GM18502 (cell line): Measurements from ENCODE around the gene TTLL10.
A peak's percentile ranks its signal among the peaks of the same experiment; 100 is the strongest.

ENCODE experiments used
- ATAC-seq: cut with Tn5 transposase; IDR thresholded peaks from one replicate; pipeline ENCODE4 v1.9.1; 2021; ENCODE audit warnings: mild to moderate bottlenecking; ENCODE audit not compliant: unreplicated experiment, poor library complexity

The TTLL10 gene, protein sequence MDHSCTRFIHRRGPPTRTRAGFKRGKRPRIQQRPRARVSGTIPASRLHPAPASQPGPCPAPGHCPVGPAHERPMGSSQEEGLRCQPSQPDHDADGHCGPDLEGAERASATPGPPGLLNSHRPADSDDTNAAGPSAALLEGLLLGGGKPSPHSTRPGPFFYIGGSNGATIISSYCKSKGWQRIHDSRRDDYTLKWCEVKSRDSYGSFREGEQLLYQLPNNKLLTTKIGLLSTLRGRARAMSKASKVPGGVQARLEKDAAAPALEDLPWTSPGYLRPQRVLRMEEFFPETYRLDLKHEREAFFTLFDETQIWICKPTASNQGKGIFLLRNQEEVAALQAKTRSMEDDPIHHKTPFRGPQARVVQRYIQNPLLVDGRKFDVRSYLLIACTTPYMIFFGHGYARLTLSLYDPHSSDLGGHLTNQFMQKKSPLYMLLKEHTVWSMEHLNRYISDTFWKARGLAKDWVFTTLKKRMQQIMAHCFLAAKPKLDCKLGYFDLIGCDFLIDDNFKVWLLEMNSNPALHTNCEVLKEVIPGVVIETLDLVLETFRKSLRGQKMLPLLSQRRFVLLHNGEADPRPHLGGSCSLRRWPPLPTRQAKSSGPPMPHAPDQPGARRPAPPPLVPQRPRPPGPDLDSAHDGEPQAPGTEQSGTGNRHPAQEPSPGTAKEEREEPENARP

DNA sequence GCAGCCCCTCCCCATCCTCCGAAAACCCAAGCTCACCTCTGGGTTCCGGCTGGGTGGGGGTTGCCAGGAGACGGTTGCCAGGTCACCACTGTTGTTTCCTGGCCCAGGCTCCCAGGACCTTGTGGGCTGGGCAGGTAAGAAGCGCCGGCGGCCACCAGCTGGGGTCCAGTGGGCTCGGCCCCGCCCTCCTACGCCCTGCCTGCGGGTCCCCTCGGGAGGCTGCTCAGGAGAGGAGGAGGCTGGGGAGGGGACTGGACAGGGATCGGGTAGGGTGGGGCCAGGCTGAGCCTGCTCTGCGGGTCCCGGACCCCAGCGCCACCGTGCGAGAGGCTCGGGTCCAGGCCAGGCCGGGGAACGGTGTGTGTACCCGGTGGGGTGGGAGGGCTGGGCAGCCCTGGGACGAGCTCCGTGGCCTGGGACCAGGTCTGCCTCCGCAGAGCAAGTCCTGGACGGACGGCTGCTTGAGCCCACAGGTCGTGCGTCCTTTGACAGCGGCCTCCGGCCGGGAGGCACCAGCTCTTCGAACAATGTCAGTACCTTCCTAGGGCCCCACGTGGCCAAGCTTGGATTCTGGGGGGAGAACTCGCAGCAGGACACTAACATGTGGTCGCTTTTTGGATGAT lies at the start of gene TTLL10:
Gene TTLL10, plus strand, starts transcription at position 88 of the 623 bp plus-strand sequence. CDS start 5,336 bp downstream, outside the sequence.
- no peak for ATAC-seq

DNA sequence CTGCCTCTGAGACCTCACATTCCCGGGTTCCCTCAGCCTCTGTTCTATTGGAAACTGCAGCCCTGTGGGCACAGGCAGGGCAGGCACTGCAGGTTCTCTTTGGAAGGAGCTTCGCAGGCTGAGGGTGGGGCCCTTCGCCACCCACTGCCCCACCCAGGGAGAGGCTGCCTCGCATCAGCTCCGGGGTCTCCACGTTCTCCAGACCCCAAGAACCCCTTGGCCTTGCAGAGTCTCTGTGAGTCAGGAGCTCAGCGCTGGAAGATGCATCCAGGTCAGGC lies 49.2 kb upstream of the TTLL10 start:
- no peak for ATAC-seq

DNA sequence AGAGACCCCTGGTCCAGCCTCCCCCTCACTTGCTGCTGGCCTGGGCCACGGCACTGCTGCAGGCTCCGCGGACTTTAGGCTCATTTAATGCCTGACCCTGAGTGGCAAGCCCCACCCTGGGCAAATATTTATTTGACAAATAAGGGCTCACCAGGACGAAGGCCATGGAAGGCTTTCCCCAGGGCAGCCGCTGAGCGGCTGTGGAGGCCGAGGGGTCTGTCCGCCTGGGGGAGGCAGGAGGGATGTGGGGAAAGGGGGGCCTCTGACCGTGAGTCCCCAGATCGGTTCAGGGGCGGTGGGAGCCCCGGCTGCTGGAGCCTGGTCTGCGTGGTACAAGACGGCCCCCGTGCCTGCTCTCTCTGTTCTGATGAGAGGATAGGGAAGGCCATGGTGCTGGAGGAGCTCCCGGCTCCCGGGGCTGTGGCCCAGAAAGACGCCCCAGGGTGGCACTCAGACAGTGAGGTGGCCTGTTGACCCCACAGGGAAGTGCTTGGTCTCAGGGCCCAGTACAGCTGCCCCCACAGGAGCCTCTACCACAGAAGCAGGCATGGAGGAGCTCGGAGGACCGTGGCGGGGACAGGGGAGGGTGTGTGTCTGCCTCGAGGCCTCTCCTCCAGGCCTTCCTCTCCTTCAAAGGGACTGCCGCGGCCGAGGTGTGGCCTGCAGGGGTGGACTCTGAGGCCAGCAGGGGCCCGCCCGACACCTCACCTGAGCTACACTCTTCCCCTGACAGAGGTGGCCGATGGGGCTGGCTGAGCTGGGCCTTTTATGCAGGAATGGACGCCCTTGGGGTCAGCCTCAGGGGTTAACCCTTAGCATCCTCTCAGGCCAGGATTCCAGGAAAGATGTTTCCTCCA lies 48.7 kb upstream of the TTLL10 start:
- no peak for ATAC-seq

DNA sequence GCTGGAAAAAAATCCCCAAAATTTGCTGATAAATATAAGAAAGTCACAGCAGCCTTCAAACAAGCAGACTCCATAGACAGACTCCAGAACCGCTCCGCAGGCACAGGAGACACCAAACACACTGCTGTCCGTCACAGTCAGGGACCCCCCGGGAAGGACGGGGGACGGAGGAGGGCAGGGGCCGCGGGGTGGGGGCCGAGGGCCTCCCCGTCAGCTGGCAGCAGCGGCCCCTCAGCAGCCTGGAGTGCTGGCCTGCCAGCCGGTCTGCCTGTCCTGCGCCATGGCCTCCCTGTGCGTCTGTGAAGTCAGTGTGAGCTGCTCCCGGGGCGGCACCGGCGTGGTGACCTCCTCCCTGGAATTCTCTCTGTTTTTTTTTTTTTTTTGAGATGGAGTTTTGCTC lies 47.7 kb upstream of the TTLL10 start:
- no peak for ATAC-seq

- no peak for ATAC-seq
These were observed 45.9 kb upstream of the TTLL10 start for GRCh38 chr1:1127551-1128451.

DNA sequence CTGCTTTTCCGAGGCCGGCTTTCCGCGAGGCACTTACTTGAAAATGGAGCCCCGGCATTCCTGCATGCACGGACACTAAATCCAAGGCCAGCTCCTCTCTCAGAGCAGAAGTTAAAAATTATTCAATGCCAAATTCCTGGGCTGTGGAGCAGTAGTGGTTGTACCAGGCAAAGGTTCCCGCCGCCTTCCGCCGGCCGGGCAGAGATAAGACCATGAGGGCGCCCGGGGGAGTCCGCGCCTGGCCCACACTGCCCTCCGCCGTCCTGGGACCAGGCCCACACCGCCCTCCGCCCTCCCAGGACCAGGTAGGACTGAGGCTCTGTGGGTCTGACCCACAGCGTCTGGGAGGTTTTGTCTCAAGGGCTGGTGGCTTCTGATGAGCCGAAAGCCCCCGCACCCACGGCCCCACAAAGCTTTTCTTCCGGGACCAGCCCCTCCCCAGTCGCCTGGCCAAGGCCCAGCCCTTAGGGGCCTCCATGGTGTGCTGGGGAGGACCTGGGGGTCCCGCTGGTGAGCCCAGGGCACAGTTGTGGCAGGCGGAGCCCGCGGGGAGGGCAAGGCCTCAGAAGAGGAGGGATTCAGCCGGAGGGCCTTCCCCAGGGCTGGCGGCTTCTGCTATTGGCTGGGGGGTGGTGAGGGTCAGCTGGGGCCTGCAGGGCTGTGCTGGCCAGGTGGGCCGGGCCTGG lies 45.1 kb upstream of the TTLL10 start:
- ATAC-seq, result no peak

DNA sequence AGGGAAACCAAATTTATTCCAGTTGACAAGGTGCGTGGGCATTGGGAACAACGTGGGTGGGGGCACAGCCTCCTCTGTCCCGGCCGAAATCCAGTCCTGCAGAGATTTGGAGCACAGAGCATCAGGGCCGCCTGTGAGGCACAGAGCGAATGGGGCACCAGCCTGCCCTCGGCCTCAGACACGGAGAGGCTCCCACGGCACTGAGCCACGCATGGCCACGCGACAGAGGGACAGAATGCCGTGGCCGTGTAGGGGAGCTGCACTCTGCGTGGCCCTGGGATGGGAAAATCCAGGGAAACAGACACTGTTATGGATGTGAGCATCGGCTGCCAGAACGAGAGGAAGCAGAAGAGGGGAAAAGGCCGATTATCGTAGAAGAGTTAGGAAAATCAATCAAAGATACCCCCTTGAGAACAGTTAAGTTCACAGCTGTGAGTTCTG lies 44.3 kb upstream of the TTLL10 start:
- no peak for ATAC-seq

DNA sequence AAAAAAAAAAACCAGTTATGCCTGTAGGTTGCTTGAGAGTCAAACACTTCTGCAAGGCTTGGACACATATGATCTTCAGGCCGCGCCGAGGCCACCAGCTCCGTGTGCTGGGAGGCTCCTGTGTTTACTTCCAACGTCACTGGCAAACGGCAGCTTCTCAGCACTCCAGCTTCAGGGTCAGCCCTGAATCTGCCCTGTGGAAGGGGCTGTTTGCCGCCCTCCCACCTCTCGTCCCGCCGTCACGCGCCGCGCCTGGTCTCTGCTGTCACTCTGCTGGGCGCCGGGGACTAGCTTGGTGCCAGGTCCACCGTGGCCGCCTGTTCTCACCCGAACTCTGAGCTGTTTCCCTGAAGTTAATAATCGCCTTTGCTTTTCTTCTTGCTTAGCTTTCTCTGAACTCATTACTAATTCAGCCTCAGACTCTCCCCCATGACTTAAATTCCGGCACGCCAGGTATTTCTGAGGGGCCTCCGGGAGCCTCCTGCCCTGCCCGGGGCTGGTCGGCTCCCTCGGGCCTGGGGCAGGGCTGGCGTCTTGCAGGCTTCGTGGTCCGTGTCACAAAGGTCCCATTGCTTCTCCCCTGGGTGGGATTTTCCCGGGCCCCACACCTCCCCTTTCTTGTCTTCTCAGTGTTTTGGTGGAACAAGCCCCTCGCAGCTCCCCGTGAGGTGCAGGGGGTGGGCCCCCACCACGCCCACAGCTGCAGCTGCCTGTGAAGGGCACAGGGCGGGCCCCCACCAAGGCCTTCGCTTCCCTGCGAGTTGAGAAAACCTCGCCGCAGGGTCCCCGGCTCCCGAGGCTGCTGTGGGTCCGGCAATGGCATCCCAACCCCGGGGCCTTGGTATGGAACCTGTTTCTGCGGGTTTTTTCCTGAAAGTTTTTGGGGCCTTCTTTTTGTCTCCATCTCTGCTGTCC lies 43.2 kb upstream of the TTLL10 start:
- no peak for ATAC-seq

- no peak for ATAC-seq
These were observed 41.4 kb upstream of the TTLL10 start for GRCh38 chr1:1132042-1132950.

- no peak for ATAC-seq
These were observed 40.5 kb upstream of the TTLL10 start for GRCh38 chr1:1132956-1133750.

DNA sequence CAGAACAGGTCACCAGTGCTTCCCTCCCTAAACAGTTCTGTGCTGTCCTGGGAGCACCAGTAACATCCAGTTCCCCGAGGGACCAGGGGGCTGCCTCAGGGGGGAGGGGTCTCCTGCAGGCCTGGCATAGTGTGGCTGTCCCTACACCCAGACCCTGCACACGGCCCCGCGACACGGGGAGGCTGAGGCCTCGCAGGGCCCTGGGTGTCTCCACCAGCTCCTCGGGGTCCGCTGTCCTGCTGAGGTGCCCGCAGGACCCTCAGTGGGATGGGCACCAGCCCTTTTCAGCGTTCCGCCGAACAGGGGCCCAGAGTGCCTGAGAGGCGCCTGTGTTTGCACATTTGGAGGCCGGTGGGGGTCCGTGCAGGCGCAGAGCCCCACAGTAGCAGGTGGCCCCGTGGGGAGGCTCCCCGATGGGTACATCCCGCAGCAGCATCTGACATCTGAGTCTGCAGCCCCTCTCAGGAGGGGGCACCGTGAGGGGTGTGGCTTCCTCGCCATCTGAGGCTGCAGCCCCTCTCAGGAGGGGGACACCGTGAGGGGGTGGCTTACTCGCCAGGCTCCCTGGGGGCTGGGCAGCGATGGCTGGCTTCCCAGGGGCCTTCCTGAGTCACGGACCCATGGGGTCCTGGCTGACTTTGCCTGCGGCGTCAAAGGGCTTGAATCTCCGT lies 39.2 kb upstream of the TTLL10 start:
- no peak for ATAC-seq

DNA sequence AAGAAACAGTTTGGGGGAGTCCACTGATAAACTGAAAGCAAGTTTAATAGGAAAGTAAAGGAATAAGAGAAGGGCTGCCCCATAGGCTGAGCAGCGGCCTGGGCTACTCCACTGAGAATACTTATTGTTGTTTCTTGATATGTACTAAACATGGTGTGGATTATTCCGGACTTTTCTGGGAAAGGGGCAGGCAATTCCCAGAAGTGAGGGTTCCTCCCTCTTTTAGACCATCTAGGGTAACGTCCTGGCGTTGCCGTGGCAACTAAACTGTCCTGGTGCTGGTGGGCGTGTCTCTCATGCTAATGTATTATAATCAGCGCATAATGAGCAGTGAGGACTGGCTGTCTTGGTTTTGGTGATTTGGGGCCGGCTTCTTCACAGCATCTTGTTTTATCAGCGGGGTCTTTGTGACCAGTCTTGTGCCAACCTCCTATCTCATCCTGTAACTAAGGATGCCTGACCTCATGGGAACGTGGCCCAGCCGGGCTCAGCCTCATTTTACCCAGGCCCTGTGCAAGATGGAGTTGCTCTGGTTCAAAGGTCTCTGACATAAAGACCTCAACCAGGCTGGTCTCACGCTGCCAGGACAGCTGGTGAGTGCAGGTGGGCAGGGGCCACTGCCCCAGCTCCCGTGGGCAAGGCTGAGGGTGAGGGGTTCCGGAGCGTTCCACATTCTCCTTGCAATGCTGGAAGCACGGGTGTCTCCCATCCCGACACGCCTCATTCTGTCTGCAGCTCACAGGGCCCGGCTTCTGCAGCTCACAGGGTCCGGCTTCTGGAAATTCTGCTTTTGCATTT lies 38.1 kb upstream of the TTLL10 start:
- no peak for ATAC-seq

DNA sequence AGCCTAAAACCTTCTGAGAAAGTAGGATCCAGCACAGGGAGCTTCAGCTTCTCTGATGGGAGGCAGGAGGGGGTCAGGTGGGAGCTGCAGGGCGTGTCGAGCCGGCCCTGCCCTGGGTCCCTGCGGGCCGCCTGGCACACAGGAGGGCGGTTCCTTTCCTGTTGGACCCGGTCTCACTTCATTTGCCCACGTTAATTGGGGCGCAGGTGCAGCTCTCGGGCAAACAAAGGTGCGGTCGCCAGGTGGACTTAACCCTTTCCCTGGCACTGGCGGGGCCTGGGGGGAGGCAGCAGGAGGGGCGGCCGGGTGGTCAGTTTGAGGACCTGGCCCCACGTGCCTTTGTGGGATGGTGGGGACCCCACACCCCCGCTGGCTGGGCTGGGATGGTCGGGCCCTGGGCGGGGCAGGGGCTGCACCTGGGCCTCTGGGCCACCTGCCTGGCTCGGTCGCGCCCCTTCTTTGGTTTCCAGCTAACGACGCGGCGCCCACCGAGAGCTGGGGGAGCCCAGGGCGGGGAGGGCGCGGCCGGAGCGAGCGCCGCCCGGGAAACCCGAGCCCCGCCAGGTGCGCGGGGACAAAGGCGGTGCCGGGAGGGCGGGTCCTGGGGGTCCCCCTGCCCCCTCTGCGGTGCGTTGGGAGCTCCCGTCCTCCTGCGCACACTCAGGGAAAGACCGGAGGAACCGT lies 37.0 kb upstream of the TTLL10 start:
- no peak for ATAC-seq

GRCh38 chr1:1137256-1138045 lies 36.2 kb upstream of the TTLL10 start:
- peak; percentile 62 for ATAC-seq
